Vagina (tissue), 2 donors: ENCODE measurements around the gene RNASE7. TPM values are rescaled to one million over a fixed set of nuclear protein-coding genes. Genes with fewer than 3 reads are reported as not detected.

Source experiments
- DNase-seq, 2 donors: peaks; one replicate each; pipeline ENCODE4 v3.0.0-alpha.2; 2017; ENCODE audit errors: extremely low spot score in 2 of 2
- H3K27ac ChIP-seq: fragments of 200-600 bp; sonication (generic); one replicate; pipeline ENCODE4 v1.5.1; 2019
- H3K27me3 ChIP-seq: fragments of 200-600 bp; sonication (generic); one replicate; pipeline ENCODE4 v1.5.1; 2019
- H3K36me3 ChIP-seq, 2 donors: fragments of 200-600 bp; sonication (generic); one replicate each; pipeline ENCODE4 v1.5.1; 2017 to 2019
- H3K4me1 ChIP-seq: fragments of 200-600 bp; sonication (generic); one replicate; pipeline ENCODE4 v1.5.1; 2019
- H3K4me3 ChIP-seq, 2 donors: fragments of 200-600 bp; sonication (generic); 1 replicate in 1 of 2; 2 replicates in 1 of 2; pipeline ENCODE4 v1.5.1; 2016 to 2019
- H3K9me3 ChIP-seq: fragments of 200-600 bp; sonication (generic); one replicate; pipeline ENCODE4 v1.5.1; 2019
- POLR2A ChIP-seq, 2 donors: fragments of 450-650 bp; IDR thresholded peaks; one replicate each; pipeline ENCODE4 v1.6.1; 2017; ENCODE audit warnings: antibody characterized with exemption in 2 of 2, mild to moderate bottlenecking in 2 of 2, moderate library complexity in 2 of 2
- POLR2AphosphoS5 ChIP-seq, 2 donors: sonication (generic); formaldehyde crosslinking; IDR thresholded peaks; one replicate each; pipeline ENCODE4 v1.9.0; 2017; ENCODE audit warnings: antibody characterized with exemption in 2 of 2, mild to moderate bottlenecking in 2 of 2, low read depth in 1 of 2; ENCODE audit not compliant: insufficient read depth in 1 of 2
- intact Hi-C: fragments of 100-400 bp; cut with DNase I; formaldehyde crosslinking; loops from one replicate; pipeline ENCODE4 v1.15.1; 2023
- total RNA-seq: library from RNA; depleted of rRNA; stranded (reverse); fragments of >200 nt; gene quantifications from one replicate; pipeline ENCODE4 v1.2.3, GENCODE V29; 2016
- TF ChIP-seq, protein P1 (sequence below), 3 experiments: fragments of 450-650 bp in 2 of 3; fragments of 200-600 bp in 1 of 3; sonication (generic) in 1 of 3; IDR thresholded peaks; one replicate each; pipeline ENCODE4 v1.5.1; 2017 to 2019; ENCODE audit warnings: antibody characterized with exemption in 3 of 3, mild to moderate bottlenecking in 2 of 3, moderate library complexity in 2 of 3

Gene RNASE7
- total RNA-seq, 1 donor from 2014 or later = 18.2 TPM

- H3K36me3 ChIP-seq = peaks cover 0 to 41% of the 10 kb centered on the region in 2 donors
- H3K9me3 ChIP-seq = no peaks in the 10 kb centered on the region
- no peaks in the 10 kb centered on the region for H3K27me3 ChIP-seq
- H3K4me3 ChIP-seq = no peak overlapping the region
- TF ChIP-seq POLR2A (IDR thresholded peaks at IDR 0.05) (no peak), POLR2AphosphoS5 (IDR thresholded peaks at IDR 0.05; ENCODE audit: insufficient read depth in 1 of 2, low read depth in 1 of 2) (no peak)
- TF ChIP-seq, protein P1, sequence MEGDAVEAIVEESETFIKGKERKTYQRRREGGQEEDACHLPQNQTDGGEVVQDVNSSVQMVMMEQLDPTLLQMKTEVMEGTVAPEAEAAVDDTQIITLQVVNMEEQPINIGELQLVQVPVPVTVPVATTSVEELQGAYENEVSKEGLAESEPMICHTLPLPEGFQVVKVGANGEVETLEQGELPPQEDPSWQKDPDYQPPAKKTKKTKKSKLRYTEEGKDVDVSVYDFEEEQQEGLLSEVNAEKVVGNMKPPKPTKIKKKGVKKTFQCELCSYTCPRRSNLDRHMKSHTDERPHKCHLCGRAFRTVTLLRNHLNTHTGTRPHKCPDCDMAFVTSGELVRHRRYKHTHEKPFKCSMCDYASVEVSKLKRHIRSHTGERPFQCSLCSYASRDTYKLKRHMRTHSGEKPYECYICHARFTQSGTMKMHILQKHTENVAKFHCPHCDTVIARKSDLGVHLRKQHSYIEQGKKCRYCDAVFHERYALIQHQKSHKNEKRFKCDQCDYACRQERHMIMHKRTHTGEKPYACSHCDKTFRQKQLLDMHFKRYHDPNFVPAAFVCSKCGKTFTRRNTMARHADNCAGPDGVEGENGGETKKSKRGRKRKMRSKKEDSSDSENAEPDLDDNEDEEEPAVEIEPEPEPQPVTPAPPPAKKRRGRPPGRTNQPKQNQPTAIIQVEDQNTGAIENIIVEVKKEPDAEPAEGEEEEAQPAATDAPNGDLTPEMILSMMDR (IDR thresholded peaks at IDR 0.05) = no peak
- peaks cover 53% of the 10 kb centered on the region for H3K4me1 ChIP-seq
- DNase-seq = no peak
- H3K27ac ChIP-seq = no peak overlapping the region
- intact Hi-C loops = no loop called here
Observed at GRCh38 chr14:21073921-21074320, 31.8 kb downstream of the RNASE7 start.

DNA sequence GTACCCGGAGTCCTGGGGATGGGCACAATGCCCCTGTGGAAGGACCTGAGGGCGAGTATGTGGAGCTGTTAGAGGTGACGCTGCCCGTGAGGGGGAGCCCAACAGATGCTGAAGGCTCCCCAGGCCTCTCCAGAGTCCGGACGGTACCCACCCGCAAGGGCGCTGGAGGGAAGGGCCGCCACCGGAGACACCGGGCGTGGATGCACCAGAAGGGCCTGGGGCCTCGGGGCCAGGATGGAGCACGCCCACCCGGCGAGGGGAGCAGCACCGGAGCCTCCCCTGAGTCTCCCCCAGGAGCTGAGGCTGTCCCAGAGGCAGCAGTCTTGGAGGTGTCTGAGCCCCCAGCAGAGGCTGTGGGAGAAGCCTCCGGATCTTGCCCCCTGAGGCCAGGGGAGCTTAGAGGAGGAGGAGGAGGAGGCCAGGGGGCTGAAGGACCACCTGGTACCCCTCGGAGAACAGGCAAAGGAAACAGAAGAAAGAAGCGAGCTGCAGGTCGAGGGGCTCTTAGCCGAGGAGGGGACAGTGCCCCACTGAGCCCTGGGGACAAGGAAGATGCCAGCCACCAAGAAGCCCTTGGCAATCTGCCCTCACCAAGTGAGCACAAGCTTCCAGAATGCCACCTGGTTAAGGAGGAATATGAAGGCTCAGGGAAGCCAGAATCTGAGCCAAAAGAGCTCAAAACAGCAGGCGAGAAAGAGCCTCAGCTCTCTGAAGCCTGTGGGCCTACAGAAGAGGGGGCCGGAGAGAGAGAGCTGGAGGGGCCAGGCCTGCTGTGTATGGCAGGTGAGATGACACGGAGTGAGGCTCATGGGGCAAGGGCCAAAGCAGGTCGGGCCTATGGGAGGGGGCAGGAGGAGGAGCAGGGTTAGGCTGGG is 32.5 kb downstream of the RNASE7 start:
- Histone ChIP-seq H3K4me3 (no peak overlapping the region), H3K27ac (no peak overlapping the region), H3K4me1 (peaks cover 46% of the 10 kb centered on the region), H3K9me3 (no peaks in the 10 kb centered on the region), H3K27me3 (no peaks in the 10 kb centered on the region), H3K36me3 (peaks cover 0 to 48% of the 10 kb centered on the region in 2 donors)
- intact Hi-C loops = no loop called here
- TF ChIP-seq, protein P1 (IDR thresholded peaks at IDR 0.05) = no peak
- TF ChIP-seq POLR2A (IDR thresholded peaks at IDR 0.05) (no peak), POLR2AphosphoS5 (IDR thresholded peaks at IDR 0.05; ENCODE audit: insufficient read depth in 1 of 2, low read depth in 1 of 2) (no peak)
- DNase-seq = no peak

- Histone ChIP-seq H3K27me3 (no peaks in the 10 kb centered on the region), H3K9me3 (no peaks in the 10 kb centered on the region), H3K4me1 (peaks cover 41% of the 10 kb centered on the region), H3K36me3 (peaks cover 0 to 61% of the 10 kb centered on the region in 2 donors), H3K27ac (no peak overlapping the region), H3K4me3 (no peak overlapping the region)
- no peak for DNase-seq
- intact Hi-C loops = no loop called here
- TF ChIP-seq POLR2A (IDR thresholded peaks at IDR 0.05) (no peak), POLR2AphosphoS5 (IDR thresholded peaks at IDR 0.05; ENCODE audit: insufficient read depth in 1 of 2, low read depth in 1 of 2) (no peak)
- TF ChIP-seq, protein P1 (IDR thresholded peaks at IDR 0.05) = no peak
Observed at GRCh38 chr14:21075719-21076437, 33.7 kb downstream of the RNASE7 start.

GRCh38 chr14:21077672-21078071 is 35.5 kb downstream of the RNASE7 start:
- no peak for DNase-seq

More at GRCh38 chr14:21077672-21078071, 35.5 kb downstream of the RNASE7 start:
- intact Hi-C loops = no loop called here
- H3K4me1 ChIP-seq = peaks cover 23% of the 10 kb centered on the region
- peaks cover 0 to 73% of the 10 kb centered on the region in 2 donors for H3K36me3 ChIP-seq
- no peak overlapping the region for H3K4me3 ChIP-seq
- no peaks in the 10 kb centered on the region for H3K9me3 ChIP-seq
- TF ChIP-seq POLR2A (IDR thresholded peaks at IDR 0.05) = no peak
- no peak for TF ChIP-seq POLR2AphosphoS5 (IDR thresholded peaks at IDR 0.05; ENCODE audit: insufficient read depth in 1 of 2, low read depth in 1 of 2)
- TF ChIP-seq, protein P1 (IDR thresholded peaks at IDR 0.05) = no peak
- H3K27ac ChIP-seq = no peak overlapping the region
- no peaks in the 10 kb centered on the region for H3K27me3 ChIP-seq
